HG02759 (cell line): ENCODE data around the gene DIRAS3.
"Not testable (repeated sequence)": the region's sequence is repeated elsewhere in the genome, so short reads cannot be mapped to it uniquely, and the experiment has no call there.

Experiments used
- ATAC-seq: cut with Tn5 transposase; IDR thresholded peaks from one replicate; pipeline ENCODE4 v1.9.1; 2021; ENCODE audit warnings: mild to moderate bottlenecking, moderate library complexity; ENCODE audit not compliant: unreplicated experiment

DIRAS3 gene, protein sequence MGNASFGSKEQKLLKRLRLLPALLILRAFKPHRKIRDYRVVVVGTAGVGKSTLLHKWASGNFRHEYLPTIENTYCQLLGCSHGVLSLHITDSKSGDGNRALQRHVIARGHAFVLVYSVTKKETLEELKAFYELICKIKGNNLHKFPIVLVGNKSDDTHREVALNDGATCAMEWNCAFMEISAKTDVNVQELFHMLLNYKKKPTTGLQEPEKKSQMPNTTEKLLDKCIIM

DNA sequence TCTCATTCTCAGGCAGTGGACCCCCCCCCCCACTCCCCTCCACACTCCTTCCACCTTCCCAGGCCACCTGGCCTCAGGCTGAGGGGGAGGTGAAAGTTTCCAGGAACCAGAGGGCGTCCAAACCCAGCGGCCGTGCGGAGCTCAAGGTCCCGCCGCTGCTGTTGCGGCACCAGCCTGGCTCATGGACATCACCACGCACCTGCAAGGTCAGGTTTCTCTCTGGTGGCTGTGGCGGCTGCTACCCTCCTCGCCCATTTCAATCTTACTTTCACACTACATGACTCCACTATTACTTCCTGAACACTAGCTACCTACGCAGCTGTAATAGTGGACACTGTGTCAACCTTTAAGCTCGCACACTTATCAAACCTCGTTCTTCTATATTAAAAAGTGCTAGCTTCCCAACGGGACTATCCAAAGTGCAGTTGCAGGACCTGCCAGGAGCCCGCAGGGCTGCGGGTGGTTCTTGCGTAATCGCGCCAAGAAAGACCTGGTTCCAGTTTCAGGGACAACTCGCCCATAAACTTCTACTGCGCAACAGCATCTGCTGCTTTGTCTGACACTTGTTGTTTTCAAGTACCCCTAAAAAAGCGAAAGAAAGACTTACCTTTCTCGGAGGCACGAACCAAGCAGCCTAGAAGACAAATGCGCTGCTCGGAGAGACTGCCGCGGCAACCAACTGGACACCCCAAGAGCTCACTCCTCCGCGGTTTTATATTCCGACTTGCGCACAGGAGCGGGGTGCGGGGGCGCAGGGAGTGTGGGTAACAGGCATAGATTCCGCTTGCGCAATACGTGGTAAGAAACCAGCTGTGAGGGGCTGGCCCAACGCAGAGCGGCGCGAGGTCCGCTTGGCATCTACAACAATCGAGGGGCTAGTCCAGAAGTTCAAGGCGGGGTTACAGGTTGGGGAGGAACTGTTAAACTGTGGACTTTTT is at the start of gene DIRAS3:
TSS of gene DIRAS3 (minus strand) at position 687 of the 938 bp plus-strand sequence. CDS start 3,330 bp downstream, outside the sequence.
- ATAC-seq: no peak

DNA sequence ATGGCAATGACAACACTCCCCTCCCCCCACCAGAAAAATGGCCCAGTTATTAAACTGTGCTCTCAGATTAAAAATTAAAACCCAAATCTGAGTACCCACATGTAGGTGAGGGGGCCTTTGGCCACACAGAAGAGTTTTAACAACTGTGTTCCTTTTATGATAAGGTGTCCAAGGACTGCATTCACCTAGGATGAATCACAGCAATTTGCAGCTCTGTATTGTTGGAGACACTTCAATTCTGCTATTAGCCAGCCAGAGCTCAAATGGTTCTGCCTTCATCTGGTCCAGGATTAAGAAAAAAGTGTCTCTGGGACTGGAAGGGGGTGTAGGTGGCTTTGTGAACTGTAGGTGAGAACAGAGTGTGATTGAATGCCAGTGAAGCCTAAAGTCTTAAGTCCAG is 43.3 kb upstream of the DIRAS3 start:
- no peak for ATAC-seq

DNA sequence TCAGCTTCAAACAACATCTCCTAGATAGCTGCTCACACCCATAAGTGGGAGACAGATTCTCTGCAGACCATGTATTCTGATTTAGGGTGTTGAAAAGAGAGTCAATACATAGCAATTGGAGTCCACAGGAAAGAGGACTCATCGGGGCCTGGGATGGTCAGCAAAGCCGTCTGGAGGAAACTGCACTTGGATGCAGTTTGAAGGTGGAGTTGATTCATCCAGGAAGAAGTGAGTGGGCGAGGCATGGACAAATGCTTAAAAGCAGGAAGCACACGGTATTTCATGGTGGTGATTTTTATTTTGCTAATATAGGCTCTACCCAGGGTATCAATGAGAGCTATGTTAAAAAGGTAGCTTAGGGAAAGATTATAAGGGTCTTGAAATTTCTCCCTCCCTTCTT is 36.8 kb upstream of the DIRAS3 start:
- ATAC-seq: no peak

DNA sequence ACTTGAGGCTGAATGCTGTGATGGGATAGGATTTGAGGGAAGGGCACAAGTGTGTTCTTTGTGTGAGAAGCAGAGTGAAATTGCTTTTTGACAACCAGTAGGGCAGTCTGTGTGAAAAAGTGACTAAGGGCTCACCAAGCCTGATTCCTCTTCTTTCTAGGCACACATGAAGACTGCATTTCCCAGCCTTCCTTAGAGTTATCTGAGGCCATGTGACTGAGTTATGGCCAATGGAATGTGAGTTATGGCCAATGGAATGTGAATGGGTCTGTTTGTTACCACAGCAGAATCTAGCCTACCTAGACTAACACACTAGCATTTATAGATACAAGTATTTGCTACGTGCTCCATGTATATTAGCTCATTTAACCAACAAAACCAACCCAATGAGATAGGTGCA is 35.3 kb upstream of the DIRAS3 start:
- no peak for ATAC-seq

DNA sequence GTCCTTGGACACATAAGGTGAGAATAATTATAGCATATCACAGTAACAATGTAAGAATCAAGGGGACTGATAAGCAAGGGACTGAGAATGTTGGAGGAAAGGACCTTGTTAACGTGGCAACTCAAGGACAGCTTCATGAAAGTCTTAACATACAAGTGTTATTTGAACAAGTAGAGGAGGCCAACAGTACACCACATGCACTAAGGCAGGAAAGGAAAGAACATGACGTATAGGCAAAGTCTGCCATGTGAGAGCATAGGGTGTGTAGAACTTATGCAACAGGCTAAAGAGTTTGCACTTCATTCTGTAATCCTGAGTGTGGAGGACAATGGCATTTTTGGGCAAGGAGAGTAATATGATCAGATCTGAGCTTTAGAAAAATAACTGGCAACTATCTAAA is 33.3 kb upstream of the DIRAS3 start:
- no peak for ATAC-seq

DNA sequence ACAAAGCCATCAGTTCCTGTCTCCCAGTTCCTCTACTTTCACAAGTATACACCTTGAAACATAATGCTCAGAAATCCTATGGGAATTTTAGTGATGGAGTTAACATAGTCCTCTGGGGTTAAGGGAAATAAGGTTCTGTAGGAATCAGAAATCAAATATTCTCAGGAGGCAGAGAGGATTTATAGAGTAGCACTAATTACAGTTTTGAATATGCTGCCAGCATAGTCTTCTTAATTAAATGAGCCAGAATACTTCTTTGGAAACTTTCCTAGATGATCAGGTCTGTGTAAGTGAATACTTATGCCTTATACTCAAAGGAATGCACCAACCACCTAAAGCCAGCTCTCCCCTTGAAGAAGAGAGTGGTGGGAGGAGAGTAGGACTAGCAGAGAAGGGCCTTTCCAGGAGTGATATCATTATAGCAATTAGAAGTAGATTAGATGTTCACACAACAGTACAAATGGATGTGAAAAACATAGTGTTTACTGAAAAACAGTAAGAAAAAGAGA is 31.4 kb upstream of the DIRAS3 start:
- ATAC-seq: no peak

DNA sequence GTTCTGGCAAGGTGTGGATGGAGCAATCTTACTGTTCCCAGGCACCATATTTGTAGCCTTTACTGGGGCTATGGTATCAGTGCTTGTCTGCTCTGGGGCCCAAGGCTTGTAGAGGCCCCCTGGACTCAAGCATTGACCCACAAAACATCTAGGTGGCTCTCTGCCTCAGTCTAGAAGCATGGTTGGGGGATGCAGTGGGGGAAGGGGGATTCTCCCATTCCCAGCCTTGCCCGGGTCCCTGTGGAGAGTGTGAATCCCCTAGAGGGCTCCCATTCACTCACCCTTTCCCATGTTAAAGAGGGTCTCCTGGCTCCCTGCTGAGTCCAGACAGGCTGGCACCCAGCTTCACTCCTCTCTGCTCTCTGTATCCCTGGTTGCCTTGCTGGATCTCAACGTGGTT is 28.2 kb upstream of the DIRAS3 start:
- ATAC-seq: no peak

DNA sequence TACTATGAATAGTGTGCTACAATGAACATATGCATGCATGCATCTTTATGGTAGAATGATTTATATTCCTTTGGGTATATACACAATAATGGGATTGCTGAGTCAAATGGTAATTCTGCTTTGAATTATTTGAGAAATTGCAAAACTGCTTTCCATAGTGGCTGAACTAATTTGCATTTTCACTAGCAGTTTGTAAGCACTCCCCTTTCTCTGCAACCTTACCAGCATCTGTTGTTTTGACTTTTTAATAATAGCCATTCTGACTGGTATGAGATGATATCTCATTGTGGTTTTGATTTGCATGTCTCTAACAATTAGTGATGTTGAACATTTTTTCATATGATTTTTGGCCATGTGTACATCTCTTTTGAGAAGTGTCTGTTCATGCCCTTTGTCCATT is 24.0 kb upstream of the DIRAS3 start:
- ATAC-seq: no peak

DNA sequence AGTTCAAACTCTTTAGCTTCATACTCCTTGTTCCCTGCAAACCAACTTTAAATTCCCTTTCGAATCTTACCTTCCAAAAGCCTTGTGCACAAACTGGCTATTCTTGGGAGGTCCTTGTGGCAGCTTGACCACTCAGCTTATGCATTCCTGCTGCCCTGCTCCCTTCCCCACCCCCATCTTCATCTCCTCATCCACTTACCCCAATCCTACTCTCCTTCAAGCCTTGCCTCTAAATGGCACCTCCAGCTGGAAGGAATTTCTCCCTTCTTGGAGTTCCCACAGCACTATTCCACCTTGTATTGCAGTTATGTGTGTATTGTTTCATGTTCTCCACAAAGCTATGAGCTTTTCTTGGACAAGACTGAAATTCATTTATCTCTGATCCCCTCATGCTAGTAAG is 15.3 kb upstream of the DIRAS3 start:
- no peak for ATAC-seq

DNA sequence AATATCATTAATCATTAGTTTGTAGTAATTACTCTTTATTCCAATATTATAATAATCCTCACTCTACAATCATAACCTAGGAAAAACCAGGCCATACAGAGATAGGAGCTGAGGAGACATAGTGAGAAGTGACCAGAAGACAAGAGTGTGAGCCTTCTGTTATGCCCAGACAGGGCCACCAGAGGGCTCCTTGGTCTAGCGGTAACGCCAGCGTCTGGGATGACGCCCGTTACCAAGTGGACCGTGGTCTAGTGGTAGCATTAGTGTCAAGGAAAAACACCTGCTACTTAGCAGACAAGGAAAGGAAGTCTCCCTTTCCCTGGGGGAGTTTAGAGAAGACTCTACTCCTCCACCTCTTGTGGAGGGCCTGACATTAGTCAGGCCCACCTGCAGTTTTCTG is 7.6 kb upstream of the DIRAS3 start:
- not testable (repeated sequence) for ATAC-seq

DNA sequence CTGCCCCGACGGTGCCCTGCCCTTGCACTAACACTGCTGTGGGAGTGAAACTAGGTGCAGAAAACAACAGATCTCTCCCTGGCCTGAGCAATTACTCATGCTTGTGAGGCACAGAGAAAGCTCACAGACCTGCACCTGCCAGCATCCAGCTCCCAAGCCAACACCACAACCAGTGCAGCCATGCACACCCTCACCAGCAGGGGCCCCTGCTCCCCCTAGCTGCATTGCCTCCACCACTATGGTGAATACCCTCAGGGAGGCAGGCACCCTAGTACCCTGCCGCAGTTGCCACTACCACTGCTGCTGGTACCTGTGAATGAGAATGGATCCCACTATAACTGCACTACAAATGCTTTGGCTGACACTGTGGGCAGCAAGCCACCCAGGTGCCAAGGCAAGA is 7.1 kb upstream of the DIRAS3 start:
- ATAC-seq: no peak

DNA sequence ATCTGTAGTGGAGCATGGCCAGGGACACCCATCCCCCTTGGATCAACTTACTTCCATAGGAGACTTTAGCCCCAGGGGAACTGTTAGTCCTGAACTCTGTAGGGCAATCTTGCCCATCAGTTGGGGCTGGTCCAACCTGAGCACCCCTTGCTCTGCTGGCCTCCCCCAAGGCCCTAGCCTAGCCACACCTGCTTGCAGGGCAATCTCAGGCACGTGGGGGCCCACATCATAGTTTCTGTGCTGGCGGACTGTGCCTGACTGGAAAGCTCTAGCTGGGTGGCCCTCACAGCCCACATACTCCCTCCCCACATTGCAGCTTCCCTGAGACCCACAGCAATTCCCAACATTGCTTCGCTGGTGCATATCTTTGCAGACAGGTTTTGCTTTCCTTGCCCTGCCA is 6.6 kb upstream of the DIRAS3 start:
- ATAC-seq: no peak

DNA sequence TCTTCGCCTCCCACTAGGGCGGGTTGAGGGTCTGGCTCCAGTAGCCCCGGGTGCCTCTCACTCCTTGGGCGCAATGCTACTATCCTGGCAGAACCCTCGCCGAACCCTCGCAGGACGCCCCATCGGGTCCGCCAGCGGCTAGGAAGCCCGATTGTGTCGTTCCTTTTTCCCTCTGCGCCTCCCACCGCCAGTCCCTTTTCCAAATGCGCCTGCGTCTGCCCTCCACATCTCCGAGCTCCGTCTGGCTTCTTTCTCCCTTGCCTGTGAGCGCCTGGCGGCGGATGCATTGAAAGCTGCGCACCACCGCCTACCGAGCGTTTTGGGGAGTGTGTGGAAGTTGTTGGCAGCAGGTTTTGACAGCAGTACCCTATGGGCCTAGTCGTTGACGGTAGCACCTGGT is 1.0 kb upstream of the DIRAS3 start:
- no peak for ATAC-seq

DNA sequence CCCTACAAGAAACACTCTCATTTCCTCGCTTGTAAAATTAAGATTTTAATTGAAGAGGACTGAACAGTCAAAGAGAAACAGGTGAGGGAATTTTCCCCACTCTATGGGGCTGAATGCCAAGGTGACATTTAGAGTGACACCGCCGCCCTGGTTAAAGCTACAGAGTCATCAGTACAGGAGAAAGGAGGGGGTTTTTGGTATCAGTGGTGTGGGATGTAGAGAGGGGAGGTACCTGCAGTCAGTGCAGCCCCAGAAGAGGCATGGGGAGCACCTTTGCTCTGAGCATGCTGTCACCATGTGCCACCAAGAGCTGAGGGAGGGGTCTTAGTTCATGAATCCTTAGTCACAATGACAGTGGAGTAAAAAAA is 2.8 kb downstream of the DIRAS3 start:
- ATAC-seq: no peak

DNA sequence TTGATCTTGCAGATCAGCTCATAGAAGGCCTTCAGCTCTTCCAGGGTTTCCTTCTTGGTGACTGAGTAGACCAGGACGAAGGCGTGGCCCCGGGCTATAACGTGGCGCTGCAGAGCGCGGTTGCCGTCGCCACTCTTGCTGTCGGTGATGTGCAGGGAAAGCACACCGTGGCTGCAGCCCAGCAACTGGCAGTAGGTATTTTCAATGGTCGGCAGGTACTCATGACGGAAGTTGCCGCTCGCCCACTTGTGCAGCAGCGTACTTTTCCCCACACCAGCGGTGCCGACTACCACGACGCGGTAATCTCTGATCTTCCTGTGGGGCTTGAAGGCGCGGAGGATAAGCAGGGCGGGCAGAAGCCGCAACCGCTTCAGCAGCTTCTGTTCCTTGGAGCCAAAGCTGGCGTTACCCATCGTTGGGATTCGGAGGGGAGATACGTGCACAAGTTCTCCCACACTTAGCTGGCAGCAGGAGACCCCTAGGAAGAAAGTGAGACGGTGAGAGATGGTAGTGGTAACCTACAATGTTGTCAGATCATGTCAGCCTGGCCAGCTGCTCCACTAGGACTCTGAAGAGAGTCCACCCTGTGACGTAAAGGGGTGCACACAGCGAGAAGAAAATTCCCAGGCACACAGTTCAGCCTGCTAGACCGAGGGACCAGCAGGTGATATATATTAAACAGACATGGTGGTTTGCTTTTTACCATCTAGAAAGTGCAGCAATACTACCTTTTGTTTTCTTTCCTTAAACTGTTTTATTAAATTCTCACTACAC is 3.4 kb downstream of the DIRAS3 start:
- no peak for ATAC-seq

DNA sequence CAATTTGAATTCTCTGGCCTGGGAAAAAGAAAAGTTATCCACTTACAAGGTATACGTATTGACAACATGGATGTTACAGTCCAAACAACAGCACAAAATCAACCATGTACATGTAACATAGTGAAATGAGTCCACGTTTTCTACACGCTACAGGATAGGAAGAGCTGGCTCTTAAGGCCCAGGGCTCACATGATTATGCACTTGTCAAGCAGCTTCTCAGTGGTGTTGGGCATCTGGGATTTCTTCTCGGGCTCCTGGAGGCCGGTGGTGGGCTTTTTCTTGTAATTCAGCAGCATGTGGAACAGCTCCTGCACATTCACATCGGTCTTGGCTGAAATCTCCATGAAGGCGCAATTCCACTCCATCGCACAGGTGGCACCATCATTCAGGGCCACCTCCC is 4.0 kb downstream of the DIRAS3 start:
- ATAC-seq: no peak

DNA sequence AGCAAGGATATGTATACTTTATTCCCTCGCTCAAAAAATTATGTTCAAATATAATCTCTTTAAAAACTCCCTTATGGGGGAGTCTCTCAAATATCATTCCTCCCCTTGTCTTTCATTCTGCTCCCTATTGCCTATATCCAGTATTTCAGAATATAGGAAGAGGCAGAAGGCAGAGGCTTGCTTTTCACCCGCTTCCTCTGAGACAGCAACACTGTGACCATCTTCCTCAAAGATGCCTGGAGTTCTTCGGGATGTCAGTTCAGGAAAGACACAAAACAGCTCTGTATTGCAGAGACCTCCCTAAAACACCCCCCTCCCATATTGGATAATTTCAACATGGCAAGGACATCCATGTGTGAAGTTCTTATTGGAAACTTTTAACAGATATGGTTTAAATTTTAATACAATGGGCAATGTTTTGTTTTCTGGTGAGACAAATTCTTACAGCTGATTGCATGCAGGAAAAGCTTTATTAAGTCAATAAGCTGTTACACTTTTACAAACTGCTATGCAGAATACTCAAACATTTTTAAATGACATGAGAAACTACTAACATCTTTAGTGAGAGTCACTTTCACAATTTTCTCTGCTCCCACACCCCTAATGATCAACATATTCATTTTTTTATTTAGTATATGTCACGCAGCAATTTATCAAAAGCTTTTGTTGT is 4.8 kb downstream of the DIRAS3 start:
- ATAC-seq: no peak

DNA sequence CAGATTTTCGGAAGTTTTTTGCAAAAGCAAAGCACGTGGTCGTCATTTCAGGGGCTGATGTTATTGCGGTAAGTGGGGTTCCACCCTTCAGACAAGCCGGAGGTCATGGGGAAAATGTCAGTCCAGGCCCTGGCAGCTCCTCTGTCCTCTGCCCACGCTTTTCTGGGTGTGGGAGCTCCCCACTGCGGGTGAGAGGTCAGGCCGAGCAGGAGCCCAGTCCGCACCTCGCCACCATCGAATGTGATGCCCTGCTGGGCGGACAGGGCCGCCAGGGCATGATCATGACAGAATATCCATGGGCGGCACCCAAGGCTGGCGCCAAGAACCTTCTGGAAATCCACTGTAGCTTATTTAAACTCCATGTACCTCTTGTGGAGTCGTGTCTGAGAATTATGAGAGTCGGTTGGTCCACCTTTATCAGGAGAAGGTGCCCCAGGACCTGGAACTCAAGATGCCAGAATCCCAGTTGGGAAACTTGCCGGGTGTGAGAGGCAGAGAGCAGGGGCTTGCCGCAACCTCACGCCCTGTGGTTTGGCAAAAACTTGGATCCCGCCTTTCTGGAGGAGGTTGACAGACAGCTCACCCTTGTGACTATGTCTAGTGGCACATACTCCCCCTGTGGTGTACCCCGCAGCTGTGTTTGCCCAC is 6.9 kb downstream of the DIRAS3 start:
- no peak for ATAC-seq

DNA sequence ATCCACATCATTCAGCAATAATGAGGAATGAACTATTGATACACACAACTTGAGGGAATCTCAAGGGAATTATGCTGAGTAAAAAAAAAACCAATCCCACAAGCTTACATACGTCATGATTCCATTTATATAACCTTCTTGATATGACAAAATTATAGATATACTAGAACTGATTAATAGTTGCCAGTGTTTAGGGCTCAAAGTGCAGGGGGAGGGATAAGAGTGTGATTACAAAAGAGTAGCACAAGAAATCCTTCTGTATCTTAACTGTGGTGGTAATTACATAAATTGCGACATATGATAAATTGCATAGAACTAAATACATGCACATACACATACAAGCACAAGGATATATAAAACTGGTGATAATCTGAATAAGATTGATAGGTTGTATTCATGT is 13.5 kb downstream of the DIRAS3 start:
- no peak for ATAC-seq

DNA sequence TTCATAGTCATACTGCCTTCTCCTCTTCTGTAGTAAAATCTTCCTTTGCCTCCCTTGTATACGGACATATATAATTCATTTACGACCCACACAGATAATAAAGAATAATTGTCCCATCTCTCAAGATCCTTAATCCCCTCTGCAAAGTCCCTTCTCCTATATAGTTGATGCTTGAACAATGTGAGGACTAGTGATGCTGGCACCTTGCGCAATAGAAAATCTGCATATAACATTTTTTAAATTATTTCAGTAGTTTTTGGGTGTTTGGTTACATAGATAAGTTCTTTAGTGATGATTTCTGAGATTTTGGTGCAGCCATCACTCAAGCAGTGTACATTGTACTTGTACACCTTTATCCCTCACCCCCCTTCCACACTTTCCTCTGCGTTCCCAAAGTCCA is 21.0 kb downstream of the DIRAS3 start:
- no peak for ATAC-seq
